ENCODE results near the gene CASZ1.

- TF ChIP-seq CTCF (IDR thresholded peaks at IDR 0.05): no peak
- no peak for TF ChIP-seq POLR2A (IDR thresholded peaks at IDR 0.05)
- no peak for TF ChIP-seq POLR2AphosphoS5 (IDR thresholded peaks at IDR 0.05)
Observed at GRCh38 chr1:10665226-10665625, 131.2 kb downstream of the CASZ1 start.
